Activated CD8-positive, alpha-beta T cell treated with anti-CD3 and anti-CD28 coated beads for 36 hours (primary cell): ENCODE data around the gene ATG4C. TPM values are rescaled to one million over a fixed set of nuclear protein-coding genes. Genes with fewer than 3 reads are reported as not detected.

Source experiments
- ATAC-seq: fragments of 200-7000 bp; cut with Tn5 transposase; one replicate; pipeline ENCODE4 v1.10.0; 2021; ENCODE audit warnings: mild to moderate bottlenecking, moderate library complexity
- CTCF ChIA-PET: fragments of 350-600 bp; sonication (Branson Sonifier 250); formaldehyde crosslinking; loops from one replicate; lab custom pipeline; 2021; ENCODE audit warnings: antibody characterized with exemption; lab: Charles Lee
- POLR2A ChIA-PET: fragments of 350-600 bp; sonication (Branson Sonifier 250); formaldehyde crosslinking; loops from one replicate; lab custom pipeline; 2021; ENCODE audit warnings: antibody characterized with exemption; lab: Charles Lee
- DNase-seq: peaks from one replicate; pipeline ENCODE4 v3.0.0-alpha.2; 2020
- H3K27ac Mint-ChIP-seq: one replicate; pipeline ENCODE4 v1.8.0; 2021; ENCODE audit warnings: mild to moderate bottlenecking, mixed read lengths
- H3K27me3 Mint-ChIP-seq: one replicate; pipeline ENCODE4 v1.8.0; 2021; ENCODE audit warnings: mixed read lengths
- H3K36me3 Mint-ChIP-seq: one replicate; pipeline ENCODE4 v1.8.0; 2021; ENCODE audit warnings: low read depth, mixed read lengths
- H3K4me1 Mint-ChIP-seq: one replicate; pipeline ENCODE4 v1.8.0; 2021; ENCODE audit warnings: low read depth, mixed read lengths
- H3K4me3 Mint-ChIP-seq: one replicate; pipeline ENCODE4 v1.8.0; 2021; ENCODE audit warnings: mild to moderate bottlenecking, moderate library complexity, mixed read lengths
- H3K9me3 Mint-ChIP-seq: one replicate; pipeline ENCODE4 v1.8.0; 2021; ENCODE audit warnings: mixed read lengths
- CTCF ChIP-seq: fragments of 200-600 bp; IDR thresholded peaks from one replicate; pipeline ENCODE4 v1.8.0; 2022; ENCODE audit warnings: antibody characterized with exemption, mild to moderate bottlenecking
- intact Hi-C: fragments of 100-400 bp; cut with micrococcal nuclease; formaldehyde crosslinking; loops from one replicate; pipeline ENCODE4 v1.10.0; 2022
- total RNA-seq, 2 experiments: library from RNA; stranded (reverse); gene quantifications; one replicate each; pipeline ENCODE4 v1.2.3, GENCODE V29; 2021

Gene ATG4C
- total RNA-seq, 2 experiments from 2014 or later: 13.7 to 15.5 TPM

GRCh38 chr1:62841587-62842169 lies 57.7 kb downstream of the ATG4C start:
- Mint-ChIP-seq H3K4me1 (no peaks in the 10 kb centered on the region), H3K27me3 (no peaks in the 10 kb centered on the region), H3K27ac (no peak overlapping the region), H3K36me3 (no peaks in the 10 kb centered on the region), H3K4me3 (no peak overlapping the region), H3K9me3 (no peaks in the 10 kb centered on the region)
- peak; percentile 12 for DNase-seq
- peak; percentile 82 for TF ChIP-seq CTCF
- ATAC-seq: peak; percentile 65
- CTCF ChIA-PET: interaction anchor here (0.7 to 2.2 kb wide), 26 partner anchors 8 to 698 kb away, joined by 3 to 21 read pairs (median 5); no protein-coding TSS in a partner anchor
- intact Hi-C loops: no loop called here
- POLR2A ChIA-PET: interaction anchor here (0.6 kb wide), 1 partner anchor 324 kb away, joined by 3 read pairs; no protein-coding TSS in a partner anchor

DNA sequence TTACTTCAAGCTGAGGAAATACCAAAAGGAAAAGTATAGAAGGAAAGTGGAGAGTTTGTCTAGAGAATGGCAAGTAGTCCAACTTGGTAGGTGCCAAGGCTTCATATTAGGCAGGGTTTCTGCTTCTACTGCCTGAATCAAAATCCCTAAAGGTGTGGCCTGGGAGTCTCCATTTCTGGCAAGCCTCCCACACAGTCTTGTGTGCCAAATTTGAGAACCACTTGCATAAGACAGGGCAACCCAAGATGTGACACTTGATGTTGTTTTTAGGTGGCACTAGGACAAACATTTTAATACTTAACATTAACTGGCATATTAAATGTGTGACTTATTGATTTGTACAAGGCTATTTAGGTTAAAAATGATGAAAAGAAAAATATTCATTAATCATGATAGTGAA lies 60.1 kb downstream of the ATG4C start:
- DNase-seq: no peak
- intact Hi-C loops: no loop called here
- no peak for ATAC-seq
- H3K36me3 Mint-ChIP-seq: no peaks in the 10 kb centered on the region
- no peaks in the 10 kb centered on the region for H3K9me3 Mint-ChIP-seq
- no peak overlapping the region for H3K4me3 Mint-ChIP-seq
- no peak for TF ChIP-seq CTCF
- no peak overlapping the region for H3K27ac Mint-ChIP-seq
- POLR2A ChIA-PET: no interaction called here
- H3K4me1 Mint-ChIP-seq: no peaks in the 10 kb centered on the region
- CTCF ChIA-PET: no interaction called here
- no peaks in the 10 kb centered on the region for H3K27me3 Mint-ChIP-seq

DNA sequence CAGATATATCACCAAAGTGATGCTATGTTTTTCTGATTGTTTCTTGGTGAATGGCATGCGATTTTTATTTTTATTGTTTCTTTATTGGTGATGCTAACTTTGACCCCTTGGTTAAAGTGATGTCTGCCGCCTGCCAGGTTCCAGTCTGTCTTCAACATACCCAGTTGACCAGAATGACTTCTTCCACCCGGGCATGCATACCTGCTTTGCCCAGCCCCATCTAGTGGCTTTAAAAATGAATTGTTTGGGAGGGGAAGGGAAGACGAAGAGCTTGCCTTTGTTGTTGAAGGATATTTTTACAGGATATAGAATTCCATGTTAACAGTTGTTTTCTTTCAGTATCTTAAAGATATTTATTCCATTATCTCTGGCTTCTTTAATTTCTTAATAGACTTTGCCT lies 65.1 kb downstream of the ATG4C start:
- peaks cover 2% of the 10 kb centered on the region for H3K36me3 Mint-ChIP-seq
- POLR2A ChIA-PET: no interaction called here

DNA sequence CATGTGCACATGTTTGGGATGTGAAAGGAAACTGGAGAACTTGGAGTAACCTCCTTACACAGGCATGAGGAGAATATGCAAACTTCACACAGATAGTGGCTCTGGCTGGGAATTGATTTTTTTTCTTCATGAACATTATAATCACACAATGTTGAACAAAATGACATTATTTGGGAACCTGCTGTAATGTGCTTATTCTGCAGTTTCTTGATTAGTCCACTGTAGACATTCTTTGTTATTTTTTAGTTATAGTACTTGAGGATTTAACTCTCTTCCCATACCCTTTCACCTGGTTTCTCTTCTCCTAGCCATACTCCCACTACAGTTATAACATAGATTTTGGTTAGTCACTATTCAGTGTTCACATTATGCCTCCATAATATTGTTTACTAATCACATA lies 68.3 kb downstream of the ATG4C start:
- Mint-ChIP-seq H3K4me1 (no peaks in the 10 kb centered on the region), H3K4me3 (no peak overlapping the region), H3K27ac (no peak overlapping the region), H3K36me3 (peaks cover 2% of the 10 kb centered on the region), H3K27me3 (no peaks in the 10 kb centered on the region), H3K9me3 (no peaks in the 10 kb centered on the region)
- ChIA-PET CTCF (interaction anchor here (0.7 kb wide), 1 partner anchor 10 kb away, joined by 4 read pairs; no protein-coding TSS in a partner anchor), POLR2A (no interaction called here)
- DNase-seq: no peak
- intact Hi-C loops: no loop called here
- TF ChIP-seq CTCF: no peak
- ATAC-seq: no peak

More for the DNA sequence above, 65.1 kb downstream of the ATG4C start:
- Mint-ChIP-seq H3K27me3 (no peaks in the 10 kb centered on the region), H3K4me3 (no peak overlapping the region), H3K9me3 (no peaks in the 10 kb centered on the region), H3K4me1 (no peaks in the 10 kb centered on the region), H3K27ac (no peak overlapping the region)
- intact Hi-C loops: no loop called here
- no peak for DNase-seq
- no peak for TF ChIP-seq CTCF
- CTCF ChIA-PET: interaction anchor here (0.8 kb wide), 1 partner anchor 12 kb away, joined by 4 read pairs; no protein-coding TSS in a partner anchor
- no peak for ATAC-seq

GRCh38 chr1:62856960-62857359 lies 73.0 kb downstream of the ATG4C start:
- no peaks in the 10 kb centered on the region for H3K4me1 Mint-ChIP-seq
- H3K9me3 Mint-ChIP-seq: no peaks in the 10 kb centered on the region
- TF ChIP-seq CTCF: no peak
- POLR2A ChIA-PET: no interaction called here
- no peaks in the 10 kb centered on the region for H3K27me3 Mint-ChIP-seq
- no peak overlapping the region for H3K27ac Mint-ChIP-seq
- CTCF ChIA-PET: no interaction called here
- ATAC-seq (no peak), DNase-seq (no peak)
- H3K36me3 Mint-ChIP-seq: peaks cover 2% of the 10 kb centered on the region
- intact Hi-C loops: no loop called here
- no peak overlapping the region for H3K4me3 Mint-ChIP-seq
